Measurements from ENCODE around the gene DNPH1.

The DNPH1 gene

DNA sequence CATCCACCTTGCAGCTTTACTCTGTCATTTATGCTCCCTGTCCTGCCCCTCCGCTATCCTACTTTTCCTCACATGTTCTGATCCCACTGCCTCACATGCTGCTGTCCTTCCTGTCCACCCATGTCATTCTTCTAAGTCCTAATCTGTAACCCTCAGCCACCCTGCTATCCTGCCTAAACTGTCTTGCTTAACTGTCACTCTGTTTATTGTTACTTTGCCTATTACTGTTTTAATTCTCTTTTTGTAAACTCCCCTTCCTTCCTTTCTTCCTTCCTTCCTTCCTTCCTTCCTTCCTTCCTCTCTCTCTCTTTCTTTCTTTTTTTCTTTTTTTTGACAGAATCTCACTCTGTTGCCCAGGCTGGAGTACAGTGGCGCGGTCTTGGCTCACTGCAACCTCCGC lies 45.8 kb downstream of the DNPH1 start:
- no peak for DNase-seq (ENCODE audit: low read depth in 2 of 3, low spot score in 2 of 3)

DNA sequence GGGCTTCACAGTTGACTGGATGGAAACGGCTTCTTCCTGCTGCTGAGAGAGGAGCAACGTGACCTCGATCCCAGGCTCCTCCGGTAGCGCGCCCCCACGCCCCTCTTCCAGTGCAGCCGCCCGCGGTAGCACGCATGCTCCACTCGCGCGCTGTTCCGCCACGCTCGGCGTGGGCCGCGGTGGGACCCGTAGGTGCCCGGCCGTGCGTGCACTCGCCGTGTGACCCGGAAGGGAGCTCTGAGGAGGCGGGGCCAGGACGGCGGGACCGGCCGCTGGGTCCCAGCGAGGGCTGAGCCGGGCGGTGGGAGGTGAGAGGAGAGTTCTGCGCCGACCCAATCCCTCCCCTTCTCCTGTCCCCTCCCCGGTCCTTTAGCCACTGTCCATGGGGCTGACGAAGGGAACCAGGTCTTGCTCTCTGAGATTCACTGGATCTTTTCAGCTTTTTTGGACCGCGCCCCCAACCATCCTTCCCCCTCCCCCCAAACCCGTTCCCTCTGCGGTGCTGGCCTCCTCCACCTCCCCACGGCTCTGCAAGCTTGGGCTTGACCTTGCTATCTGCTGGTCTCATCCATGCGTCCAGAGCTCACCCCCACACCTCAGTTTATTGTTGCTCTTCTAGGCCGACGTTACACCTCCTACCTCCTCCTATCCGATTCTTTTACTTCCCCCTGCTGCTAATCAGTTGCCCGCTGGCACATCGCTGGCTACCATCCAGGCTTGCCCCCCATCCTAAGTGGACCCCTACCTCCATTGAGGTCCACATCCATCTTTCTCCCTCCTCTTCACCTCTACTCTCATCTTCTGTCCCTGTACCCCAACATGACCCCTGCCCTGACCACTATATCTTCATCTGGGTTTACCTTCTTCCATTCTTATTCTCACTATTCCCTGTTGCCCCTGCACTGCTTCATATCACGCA lies 47.1 kb downstream of the DNPH1 start, which contains the start of gene CUL9:
TSS of gene CUL9 (plus strand) at position 255 of the 919 bp plus-strand sequence. CDS start 2,115 bp downstream, outside the sequence.
- peak; percentile 52 to 67 (median 58) for DNase-seq (ENCODE audit: low read depth in 2 of 3, low spot score in 2 of 3)

- no peak for DNase-seq (ENCODE audit: low read depth in 2 of 3, low spot score in 2 of 3)
Observed at GRCh38 chr6:43181621-43181941, 47.7 kb downstream of the DNPH1 start.

DNA sequence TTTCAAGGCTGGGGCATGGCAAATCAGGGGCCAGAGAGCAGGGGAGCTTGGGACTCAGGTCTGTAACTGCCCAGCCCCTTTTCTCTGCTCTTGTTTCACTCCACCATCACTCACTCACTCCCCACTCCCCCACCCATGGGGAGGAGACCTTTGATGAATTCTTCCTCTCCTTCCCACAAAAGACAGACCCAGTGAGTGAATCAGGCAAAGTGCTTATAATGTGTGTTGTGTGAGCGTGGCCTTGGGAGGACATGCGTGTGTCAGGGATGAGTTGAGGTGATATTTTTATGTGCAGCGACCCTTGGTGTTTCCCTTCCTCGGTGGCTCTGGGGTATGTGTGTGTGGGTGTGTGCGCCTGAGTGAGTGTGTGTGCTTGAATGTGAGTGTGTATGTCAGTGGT lies 48.3 kb downstream of the DNPH1 start:
- DNase-seq (ENCODE audit: low read depth in 2 of 3, low spot score in 2 of 3) = no peak

GRCh38 chr6:43180058-43180457 lies 49.2 kb downstream of the DNPH1 start:
- no peak for DNase-seq (ENCODE audit: low read depth in 2 of 3, low spot score in 2 of 3)

DNA sequence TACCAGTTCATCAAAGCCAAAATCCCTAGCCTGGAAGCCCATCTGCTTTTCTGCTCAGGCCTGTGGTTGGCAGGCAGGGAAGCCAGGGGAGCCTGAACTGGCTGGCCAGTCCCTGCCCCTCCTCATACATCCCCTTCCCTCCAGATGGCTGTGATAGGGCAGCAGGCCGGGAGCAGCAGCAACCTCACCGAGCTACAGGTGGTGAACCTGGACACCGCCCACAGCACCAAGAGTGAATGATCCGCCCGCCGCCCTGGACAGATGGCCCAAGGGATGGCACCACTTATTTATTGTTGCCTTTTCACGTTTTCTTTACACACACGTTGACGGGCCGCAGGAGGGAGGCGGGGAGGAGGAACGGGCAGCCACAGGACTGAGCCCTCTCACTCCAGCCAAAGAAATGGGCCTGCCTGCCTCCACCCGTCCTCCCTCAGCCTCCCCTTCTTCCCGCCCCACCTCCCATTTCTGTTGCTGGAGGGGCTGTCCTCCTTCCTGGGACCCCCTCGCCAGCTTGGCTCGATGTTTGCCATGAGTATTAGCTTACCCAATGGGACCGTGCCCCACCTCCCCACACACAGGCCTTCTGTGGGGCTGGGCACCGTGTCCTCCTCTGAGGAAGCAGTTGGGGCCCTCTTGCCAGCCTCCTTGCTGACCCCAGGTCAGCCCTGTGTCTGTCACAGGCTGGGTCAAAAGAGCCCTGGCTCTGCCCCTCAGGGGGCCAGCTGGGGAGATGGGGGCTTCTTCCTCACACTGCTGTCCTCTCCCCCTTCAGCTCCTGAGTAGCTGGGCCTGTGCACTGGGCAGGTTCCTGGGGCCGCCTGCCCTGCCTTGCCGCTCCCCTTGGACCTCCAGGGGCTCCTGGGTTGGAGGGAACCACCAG lies 50.1 kb downstream of the DNPH1 start:
- no peak for DNase-seq (ENCODE audit: low read depth in 2 of 3, low spot score in 2 of 3)

GRCh38 chr6:43178150-43178549 lies 51.1 kb downstream of the DNPH1 start:
- no peak for DNase-seq (ENCODE audit: low read depth in 2 of 3, low spot score in 2 of 3)

DNA sequence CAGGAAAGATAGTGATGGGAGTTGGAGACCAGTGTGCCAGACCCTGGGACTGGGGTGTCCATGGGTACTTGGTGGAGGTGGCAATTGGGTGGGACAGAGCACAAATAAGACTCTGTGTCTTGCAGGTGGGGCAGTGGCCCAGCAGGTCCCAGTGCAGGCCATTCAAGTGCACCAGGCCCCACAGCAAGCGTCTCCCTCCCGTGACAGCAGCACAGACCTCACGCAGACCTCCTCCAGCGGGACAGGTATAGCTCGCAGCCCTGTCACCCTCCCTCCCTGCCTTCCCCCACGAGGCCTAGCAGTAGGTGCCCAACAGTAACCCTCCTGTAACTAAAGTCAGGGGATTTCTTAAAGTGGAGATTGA lies 52.9 kb downstream of the DNPH1 start:
- no peak for DNase-seq (ENCODE audit: low read depth in 2 of 3, low spot score in 2 of 3)

DNA sequence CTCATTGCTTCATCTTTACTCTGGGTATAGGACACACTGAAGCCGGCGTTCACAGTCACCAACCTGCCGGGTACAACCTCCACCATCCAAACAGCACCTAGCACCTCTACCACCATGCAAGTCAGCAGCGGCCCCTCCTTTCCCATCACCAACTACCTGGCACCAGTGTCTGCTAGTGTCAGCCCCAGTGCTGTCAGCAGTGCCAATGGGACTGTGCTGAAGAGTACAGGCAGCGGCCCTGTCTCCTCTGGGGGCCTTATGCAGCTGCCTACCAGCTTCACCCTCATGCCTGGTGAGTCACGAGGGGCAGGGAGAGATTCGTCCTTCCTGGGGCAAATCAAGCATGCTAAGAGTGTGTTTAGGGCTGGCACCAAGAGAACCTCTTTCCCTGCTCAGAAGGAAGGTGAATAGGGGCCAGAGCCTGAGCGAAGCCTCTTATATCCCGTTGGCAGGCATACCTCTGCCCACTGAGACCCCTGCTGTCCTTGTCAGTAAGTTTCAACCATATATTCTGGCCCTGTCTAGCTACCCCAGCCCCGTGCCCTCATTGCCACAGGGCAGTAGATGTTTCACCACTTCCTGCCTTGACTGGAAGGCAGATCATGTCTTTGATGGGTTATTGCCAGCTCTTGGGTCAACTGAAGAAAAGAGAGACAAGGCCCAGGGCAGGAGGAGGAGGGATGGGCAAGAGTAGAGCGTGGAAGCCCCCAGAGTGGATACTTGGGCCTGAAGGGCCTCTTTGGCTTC lies 53.4 kb downstream of the DNPH1 start:
- DNase-seq (ENCODE audit: low read depth in 2 of 3, low spot score in 2 of 3) = no peak

All from activated CD8-positive, alpha-beta memory T cell treated with anti-CD3 and anti-CD28 coated beads for 48 hours (primary cell).